NCI-H1694 treated with DMSO at 0.1 percent for 48 hours (cell line): ENCODE results near the gene SLX4IP.
"Not testable (repeated sequence)": the region's sequence is repeated elsewhere in the genome, so short reads cannot be mapped to it uniquely, and the experiment has no call there.

Experiments used
- DNase-seq: peaks from one replicate; lab custom pipeline; 2025; lab: John Stamatoyannopoulos, UW

SLX4IP gene

GRCh38 chr20:10605547-10606195 is 170.6 kb downstream of the SLX4IP start:
- no peak for DNase-seq

- DNase-seq, result no peak
Observed at GRCh38 chr20:10609276-10609675, 174.2 kb downstream of the SLX4IP start.

DNA sequence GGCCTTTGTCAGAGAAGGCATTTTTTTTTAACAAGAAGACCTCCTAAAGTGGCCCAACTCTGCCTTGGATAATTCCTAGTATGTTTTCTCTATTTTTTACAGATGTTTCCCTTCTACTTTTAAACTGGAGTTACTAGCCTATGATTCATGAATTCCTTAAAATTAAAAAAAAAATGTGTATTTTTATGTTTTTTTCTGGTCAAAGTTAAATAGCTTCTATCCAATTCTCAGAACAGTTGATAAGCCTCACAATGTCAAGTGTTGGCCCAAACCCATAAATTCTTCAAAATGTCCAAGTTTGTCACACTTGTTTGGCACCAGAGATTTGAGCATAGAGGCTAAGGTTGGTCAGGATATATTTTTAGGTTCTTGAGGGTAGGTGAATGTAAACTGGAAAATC is 174.7 kb downstream of the SLX4IP start:
- no peak for DNase-seq

DNA sequence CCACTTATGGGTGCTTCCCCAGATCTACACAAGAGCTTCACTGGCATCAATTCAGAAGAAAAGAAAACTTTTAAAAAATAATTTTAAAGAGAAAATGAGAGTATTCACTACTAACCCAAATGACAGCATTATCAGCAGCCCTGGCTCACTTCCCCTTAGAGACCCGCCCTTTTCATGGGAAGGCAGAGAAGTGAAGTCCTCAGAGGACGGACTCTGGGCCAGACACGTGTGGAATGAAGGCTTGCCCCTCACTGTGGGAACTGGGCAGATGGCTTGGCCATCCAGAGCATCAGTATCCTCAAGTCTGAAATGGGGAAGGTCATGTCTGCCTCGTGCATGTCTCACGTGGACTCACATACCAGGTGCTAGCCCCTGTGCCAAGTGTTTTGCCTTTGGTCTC is 175.1 kb downstream of the SLX4IP start:
- no peak for DNase-seq

GRCh38 chr20:10611357-10611756 is 176.3 kb downstream of the SLX4IP start:
- DNase-seq, result no peak

DNA sequence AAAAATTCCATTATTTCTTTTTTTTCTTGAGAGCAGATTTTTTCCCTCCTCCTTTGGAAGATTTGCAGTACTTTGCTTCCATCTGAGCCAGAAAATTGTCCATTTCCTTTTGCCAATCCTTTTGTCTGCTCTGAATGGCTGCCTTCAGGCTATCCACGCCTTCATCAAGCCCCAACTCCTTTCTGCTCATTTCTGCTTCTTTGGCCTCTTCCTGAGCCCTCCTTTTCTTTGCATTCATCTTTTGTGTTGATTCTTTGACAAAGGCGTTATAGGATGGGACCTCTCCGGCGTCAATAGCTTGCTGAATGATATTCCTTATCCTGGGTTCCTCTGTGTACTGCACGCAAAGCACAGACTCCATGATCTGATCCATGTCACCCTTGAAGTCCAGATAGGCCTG is 178.3 kb downstream of the SLX4IP start:
- DNase-seq, result not testable (repeated sequence)

DNA sequence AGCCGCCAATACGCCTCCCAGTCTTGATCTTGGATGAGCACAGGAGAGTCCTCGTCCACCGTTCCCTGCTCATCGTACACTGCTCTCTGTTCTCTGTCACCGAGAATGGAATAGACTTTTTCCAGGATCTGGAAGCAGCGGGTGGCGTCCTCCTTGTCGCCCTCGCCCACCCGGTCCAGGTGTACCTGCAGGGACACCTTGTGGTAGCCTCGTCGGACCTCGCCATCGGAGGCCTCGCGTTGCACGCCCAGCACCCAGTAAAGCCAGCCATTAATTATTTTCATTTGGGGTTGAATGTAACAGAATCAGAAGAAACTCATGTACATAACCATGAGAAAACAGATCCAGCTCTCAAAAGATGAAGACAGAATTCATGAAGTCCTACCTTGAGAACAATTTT is 178.8 kb downstream of the SLX4IP start:
- no peak for DNase-seq

DNA sequence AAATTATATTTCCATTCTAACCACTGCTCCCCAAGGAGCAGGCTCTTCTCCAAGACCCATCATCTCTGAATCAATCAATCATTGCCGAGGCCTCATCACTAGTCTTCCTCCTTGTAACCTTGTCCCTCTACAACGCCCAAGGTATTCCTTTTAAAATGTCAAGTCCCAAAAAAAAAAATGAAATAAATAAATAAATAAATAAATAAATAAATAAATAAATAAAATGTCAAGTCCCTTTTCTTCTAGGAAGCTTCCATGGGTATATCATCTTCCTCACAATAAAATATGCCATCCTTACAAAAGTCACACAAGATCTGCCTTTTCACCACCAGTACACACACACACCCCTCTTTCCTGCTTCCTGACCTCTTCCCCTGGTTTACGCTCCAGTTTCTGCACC is 181.1 kb downstream of the SLX4IP start:
- DNase-seq, result no peak

DNA sequence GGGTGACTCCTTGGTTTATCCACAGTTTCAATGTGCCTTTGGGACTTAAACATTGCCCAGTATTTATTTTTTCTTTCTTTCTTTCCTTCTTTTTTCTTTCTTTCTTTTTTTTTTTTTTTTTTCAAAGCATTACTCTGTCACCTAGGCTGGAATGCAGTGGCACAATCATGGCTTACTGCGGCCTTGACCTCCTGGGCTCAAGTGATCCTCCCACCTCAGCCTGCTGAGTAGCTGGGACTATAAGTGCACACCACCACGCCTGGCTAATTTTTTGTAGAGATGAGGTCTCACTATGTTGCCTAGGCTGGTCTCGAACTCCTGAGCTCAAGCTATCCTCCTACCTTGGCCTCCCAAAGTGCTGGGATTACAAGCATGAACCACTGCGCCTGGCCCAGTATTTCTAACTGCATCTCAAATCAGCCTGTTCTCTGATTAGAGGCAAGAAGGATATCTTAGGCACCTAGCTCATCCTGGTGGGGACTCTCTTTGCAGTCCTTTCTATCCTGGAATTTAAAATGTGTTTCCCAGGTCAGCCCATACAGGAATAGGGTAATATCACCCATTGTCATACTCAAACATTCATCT is 182.5 kb downstream of the SLX4IP start:
- DNase-seq, result not testable (repeated sequence)

DNA sequence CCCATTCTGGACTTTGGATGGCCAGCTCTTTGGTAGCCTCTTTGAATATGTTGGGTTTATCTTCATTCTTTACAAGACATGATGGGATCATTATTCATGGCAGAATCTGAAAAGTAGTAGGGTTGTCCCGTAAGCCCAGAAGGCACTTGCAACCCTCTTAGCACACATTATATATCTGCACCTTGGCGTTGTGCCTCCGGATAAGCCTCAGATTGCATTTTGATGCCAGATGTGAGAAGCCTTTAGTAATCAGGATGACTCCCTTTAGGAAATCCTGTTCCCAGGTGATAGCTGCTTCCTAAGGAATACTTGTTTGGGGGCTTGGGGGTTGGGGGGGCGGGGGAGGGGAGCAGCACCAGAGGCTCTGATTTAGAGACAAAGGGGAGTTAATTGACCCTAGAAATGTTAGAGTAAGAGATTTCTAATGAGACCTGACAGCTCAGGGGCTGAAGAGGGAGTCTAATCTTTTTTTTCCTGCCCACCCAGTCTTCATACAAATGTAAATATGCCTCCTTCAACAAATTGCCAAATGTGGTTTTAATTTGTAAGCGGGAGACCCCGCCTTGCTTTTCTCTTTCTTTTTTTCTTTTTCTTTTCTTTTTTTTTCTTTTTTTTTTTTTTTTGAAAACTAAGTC is 183.6 kb downstream of the SLX4IP start:
- no peak for DNase-seq

DNA sequence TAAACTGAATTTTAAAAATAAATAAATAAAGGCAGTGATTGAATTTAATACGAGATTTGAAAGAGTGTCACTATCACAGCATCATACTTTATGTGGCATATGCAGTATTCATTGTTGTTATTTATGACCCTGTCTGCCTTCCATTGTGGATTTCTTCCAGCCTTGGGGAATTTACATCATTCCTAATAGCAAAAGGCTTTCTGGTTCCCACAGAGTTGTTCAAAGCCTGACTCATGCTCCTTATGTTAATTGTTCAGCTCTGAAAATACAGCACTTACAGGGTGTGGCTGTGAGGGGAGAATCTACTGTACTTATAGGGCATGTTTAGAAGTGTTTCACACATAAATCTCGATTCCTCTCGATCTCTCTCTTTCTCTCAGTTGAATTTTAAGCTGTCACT is 184.3 kb downstream of the SLX4IP start:
- DNase-seq, result no peak

- DNase-seq, result no peak
Observed at GRCh38 chr20:10621149-10621548, 186.0 kb downstream of the SLX4IP start.

DNA sequence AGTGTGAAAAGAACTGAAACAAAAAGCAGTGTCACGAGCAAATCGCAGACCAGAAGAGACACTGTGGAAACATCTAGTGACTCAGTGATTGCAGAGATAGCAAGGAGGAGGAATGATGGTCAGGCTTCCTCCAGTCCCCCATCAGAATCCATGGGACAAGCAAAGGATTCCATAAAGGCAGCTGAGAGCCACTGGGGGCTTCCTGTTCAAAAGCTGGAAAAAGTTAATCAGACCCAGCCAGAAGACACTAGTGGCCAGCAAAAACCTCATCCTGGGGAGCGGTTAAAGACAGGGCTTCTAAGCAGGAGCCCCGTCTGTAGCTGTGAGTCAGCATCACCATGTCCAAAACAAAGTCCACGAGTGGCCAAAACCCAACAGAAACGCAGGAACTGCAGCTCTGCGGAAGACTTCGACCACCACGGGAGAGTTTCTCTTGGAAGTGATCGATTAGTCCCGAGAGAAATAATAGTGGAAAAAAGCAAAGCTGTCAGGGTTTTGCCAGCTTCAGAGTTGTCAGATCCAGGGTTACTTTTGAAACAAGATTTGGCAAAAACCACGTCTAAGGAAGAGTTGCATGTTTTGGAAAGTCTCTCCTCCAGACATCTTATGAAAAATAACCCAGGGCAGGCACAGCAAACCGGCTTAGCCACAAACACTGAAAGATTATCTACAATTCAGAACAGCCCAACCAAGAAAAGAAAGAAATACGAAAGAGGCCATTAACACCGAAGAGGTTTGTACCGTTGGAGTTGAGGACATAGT is 187.7 kb downstream of the SLX4IP start:
- DNase-seq, result no peak

- no peak for DNase-seq
Observed at GRCh38 chr20:10625641-10626040, 190.5 kb downstream of the SLX4IP start.

DNA sequence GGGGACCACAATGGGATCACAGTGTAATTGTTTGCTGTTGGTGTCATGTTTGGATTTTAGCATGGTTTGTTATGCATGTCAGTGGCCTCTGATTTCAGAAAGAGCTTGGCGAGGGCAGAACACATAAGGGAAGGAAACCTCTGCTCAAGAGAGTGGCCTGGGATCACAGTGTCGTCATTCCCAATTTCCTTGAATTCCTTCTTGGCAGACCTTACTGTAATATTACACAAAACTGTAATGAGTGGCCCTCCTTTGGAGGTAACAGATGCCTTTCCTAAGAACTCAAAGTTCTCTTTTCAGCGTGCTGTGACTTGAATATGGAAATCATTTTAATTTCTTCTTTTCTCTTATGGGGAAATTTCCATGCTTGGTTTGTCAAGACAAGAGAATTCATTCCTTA is 191.8 kb downstream of the SLX4IP start:
- no peak for DNase-seq

DNA sequence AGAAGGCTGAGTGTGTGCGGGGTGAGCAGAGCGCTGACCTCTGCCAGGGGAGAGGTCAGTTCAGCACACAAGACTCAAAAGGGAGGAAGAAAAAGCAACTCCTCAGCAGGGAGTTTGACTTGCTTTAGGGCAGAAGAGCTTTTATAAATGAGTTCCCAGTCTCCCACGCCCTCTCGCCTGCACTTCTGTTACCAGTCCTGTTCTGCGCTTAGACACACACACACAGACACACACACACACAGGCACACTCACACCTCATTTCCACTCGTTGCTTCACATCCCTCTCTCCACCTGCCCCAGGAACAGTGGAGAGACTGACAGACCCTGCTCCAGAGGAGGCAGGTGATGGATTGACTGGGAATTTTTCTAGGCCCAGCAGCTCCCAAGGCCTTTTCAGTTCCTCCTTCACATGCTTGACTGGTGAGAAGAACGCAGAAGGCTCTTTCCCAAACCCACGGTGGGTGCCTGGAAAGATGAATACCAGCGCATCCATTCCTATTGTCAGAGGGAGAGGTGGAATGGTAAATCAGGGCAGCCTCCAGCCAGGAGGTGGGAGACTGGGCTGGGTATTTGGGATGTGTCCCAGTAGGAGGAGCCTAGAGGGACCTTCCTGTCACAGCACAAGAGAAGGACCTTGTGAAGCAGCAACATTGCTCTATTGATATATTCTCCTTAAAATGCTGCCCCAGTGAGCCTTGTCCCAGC is 195.0 kb downstream of the SLX4IP start:
- DNase-seq, result no peak

DNA sequence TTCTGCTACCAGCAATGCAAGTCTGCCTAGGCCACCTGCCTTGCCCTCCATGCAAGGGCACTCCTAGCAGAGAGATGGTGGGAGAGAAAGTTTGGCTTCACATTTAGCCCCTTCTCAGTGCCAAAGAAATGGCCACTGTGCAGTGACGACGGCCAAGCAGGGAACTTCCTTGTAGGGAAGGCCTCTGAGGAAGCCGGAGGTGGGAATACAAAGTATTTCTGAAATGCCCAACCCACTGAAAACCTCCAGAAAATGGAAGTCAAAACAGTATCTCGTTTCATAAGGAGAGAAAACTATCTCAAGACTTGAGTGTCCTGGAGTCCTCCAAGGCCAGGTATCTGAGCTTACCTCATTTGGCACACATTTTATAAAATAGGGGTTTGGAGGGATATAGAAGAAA is 196.0 kb downstream of the SLX4IP start:
- DNase-seq, result no peak

DNA sequence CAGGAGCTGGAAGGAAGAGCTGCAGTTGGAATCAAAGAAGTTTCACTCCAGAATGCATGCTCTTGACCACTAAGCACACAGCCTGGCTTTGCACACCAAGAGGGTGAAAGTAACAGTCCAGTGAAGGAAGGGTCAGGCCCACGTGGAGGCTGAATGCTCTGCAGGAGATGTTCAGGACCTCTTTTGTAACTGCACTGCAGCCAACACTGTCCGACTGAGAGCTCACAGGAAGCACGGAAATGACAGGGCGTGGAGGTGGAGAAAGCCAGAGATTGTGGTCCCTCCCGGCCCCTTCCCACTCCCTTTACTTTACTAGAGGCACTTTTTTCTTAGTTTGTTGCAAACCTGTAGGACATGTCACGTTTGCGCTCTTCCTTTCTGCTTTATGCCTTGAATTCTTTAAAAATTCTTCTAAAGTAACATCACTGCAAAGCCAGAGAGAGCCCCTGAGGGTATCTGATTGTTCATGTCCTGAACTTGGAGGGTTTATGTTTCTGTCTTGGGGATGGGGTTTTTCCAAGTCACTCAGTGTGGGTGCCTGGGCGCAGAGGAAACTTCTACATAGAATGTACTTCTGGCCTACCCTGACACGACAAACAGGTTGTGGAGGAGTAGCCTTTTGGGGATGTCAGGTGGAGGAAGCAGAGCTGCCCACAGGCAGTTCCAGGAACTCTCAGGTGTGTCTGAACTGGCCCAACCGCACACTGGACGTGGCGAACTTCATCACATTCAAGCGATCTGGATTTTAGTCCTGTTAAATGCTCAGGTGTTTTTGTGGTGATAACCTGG is 197.8 kb downstream of the SLX4IP start:
- DNase-seq, result no peak

DNA sequence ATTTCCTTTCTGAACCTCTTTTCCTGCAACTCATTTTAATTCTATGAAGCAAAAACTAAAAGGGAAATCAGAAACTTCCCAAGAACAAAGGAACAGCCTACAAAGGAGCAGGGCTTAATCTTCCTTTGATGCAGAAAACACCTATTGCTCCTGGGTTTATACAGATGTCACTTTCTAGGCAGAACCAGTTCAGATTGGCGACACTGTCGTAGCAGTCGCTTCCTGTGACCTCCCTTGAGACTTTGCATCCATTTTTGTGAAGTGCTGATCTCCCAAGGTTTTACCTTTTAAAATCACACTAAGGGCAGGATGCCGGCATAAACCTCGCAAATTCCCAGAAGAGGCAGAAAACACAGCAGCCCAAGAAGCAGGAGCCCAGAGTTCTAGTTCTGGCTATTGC is 198.6 kb downstream of the SLX4IP start:
- DNase-seq, result no peak

- no peak for DNase-seq
Observed at GRCh38 chr20:10634211-10634610, 199.1 kb downstream of the SLX4IP start.

DNA sequence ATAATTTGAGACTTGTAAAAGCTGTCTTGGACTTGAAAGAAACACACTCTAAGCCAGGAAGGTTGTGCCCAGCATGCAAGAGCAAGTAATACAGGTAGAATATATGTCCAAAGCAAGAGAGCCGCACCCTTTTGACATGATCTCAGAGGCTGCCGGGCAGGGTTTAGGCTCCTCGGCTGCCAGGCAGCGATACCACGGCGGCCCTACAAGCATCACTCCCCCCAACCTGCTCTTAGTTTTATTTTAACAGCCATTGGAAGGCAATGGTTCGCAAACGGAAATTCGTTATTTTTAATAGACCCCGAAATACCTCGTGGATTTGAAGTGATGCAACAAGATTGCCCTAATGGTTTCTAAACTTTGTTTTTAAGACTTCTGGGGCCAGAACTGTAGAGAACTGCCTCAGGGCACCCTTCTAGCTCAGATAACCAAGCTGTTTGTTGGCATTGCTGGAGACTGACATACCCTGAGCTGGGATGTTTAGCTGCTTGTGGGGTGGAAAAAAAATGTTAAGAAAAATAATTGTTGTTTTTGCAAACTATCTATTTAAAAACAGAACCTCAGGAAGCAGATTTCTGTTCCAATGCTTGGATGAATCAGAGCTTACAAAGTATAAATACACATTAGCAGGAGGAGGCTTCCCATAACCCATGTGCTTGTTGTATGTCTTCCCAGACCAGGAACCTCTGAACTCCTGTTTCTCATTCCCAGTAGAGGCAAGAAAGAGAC is 199.7 kb downstream of the SLX4IP start:
- no peak for DNase-seq
